IMR-90 (cell line): ENCODE data around the gene AGO3. TPM values are rescaled to one million over a fixed set of nuclear protein-coding genes. Genes with fewer than 3 reads are reported as not detected.

Experiments used
- ATAC-seq: fragments of 200-7000 bp; cut with Tn5 transposase; 2 replicates; pipeline ENCODE4 v1.9.1; 2020; ENCODE audit warnings: low read depth, mild to moderate bottlenecking, moderate library complexity
- BruUV-seq: library from RNA; stranded (reverse); fragments of 400-500 nt; replicated peaks from 2 replicates; lab custom pipeline; 2021; lab: Mats Ljungman, UMichigan
- CTCF ChIA-PET: fragments of 300-600 bp; formaldehyde crosslinking; extraction: SDS; loops from one replicate; lab custom pipeline; 2021; ENCODE audit warnings: antibody characterized with exemption; lab: Yijun Ruan, JAX
- POLR2A ChIA-PET: fragments of 300-600 bp; sonication (Branson Sonifier 250); formaldehyde crosslinking; loops from one replicate; lab custom pipeline; 2022; ENCODE audit warnings: antibody characterized with exemption; ENCODE audit not compliant: unreplicated experiment; lab: Charles Lee
- DNase-seq: peaks from one replicate; pipeline ENCODE4 v3.0.0; 2013
- H2AFZ ChIP-seq: replicated peaks from 2 replicates; pipeline ENCODE3; 2013; ENCODE audit warnings: low read length, mild to moderate bottlenecking; ENCODE audit not compliant: poor library complexity
- H2AK5ac ChIP-seq: 2 replicates; pipeline ENCODE4 v1.6.1; 2013; ENCODE audit warnings: low read depth, low read length, inconsistent platforms
- H2AK9ac ChIP-seq: replicated peaks from 2 replicates; pipeline ENCODE3; 2013; ENCODE audit warnings: mild to moderate bottlenecking, low read depth, low read length, moderate library complexity; ENCODE audit not compliant: poor library complexity
- H2BK120ac ChIP-seq: 2 replicates; pipeline ENCODE4 v1.6.1; 2013; ENCODE audit warnings: low read depth, low read length, inconsistent platforms
- H2BK15ac ChIP-seq: 3 replicates; pipeline ENCODE4 v1.6.1; 2013; ENCODE audit warnings: low read depth, low read length, inconsistent platforms
- H2BK20ac ChIP-seq: 2 replicates; pipeline ENCODE4 v1.6.1; 2013; ENCODE audit warnings: low read depth, mild to moderate bottlenecking, inconsistent platforms, low read length, moderate library complexity
- H2BK5ac ChIP-seq: 2 replicates; pipeline ENCODE4 v1.6.1; 2013; ENCODE audit warnings: mild to moderate bottlenecking, low read depth, low read length, inconsistent platforms; ENCODE audit not compliant: poor library complexity, severe bottlenecking
- H3K14ac ChIP-seq: replicated peaks from 2 replicates; pipeline ENCODE4 v1.6.1; 2013; ENCODE audit warnings: low read depth, low read length, inconsistent platforms
- H3K18ac ChIP-seq: 2 replicates; pipeline ENCODE4 v1.6.1; 2013; ENCODE audit warnings: low read depth, low read length, control low read depth
- H3K23ac ChIP-seq: 2 replicates; pipeline ENCODE4 v1.6.1; 2013; ENCODE audit warnings: low read depth, low read length, inconsistent platforms
- H3K27ac ChIP-seq: 2 replicates; pipeline ENCODE4 v1.5.1; 2013; ENCODE audit warnings: mild to moderate bottlenecking, control low read depth, low read length; ENCODE audit not compliant: insufficient read depth
- H3K27me3 ChIP-seq: 2 replicates; pipeline ENCODE4 v1.6.1; 2013; ENCODE audit warnings: low read length; ENCODE audit not compliant: control insufficient read depth, insufficient read depth
- H3K36me3 ChIP-seq: 2 replicates; pipeline ENCODE4 v1.6.1; 2013; ENCODE audit warnings: low read length, mixed read lengths; ENCODE audit not compliant: control insufficient read depth, insufficient read depth
- H3K4ac ChIP-seq: 2 replicates; pipeline ENCODE4 v1.6.1; 2013; ENCODE audit warnings: low read depth, low read length, inconsistent platforms
- H3K4me1 ChIP-seq: 2 replicates; pipeline ENCODE4 v1.6.1; 2013; ENCODE audit warnings: low read length, mixed read lengths; ENCODE audit not compliant: control insufficient read depth, insufficient read depth
- H3K4me2 ChIP-seq: 2 replicates; pipeline ENCODE4 v1.6.1; 2013; ENCODE audit warnings: low read depth, mild to moderate bottlenecking, control low read depth, low read length, moderate library complexity
- H3K4me3 ChIP-seq: 2 replicates; pipeline ENCODE4 v1.5.1; 2013; ENCODE audit warnings: low read depth, mild to moderate bottlenecking, control low read depth, low read length, moderate library complexity; ENCODE audit not compliant: insufficient read depth
- H3K56ac ChIP-seq: 2 replicates; pipeline ENCODE4 v1.6.1; 2013; ENCODE audit warnings: low read length, inconsistent platforms; ENCODE audit not compliant: insufficient read depth; ENCODE audit errors: extremely low read depth
- H3K79me1 ChIP-seq, 2 experiments: 2 replicates each; pipeline ENCODE4 v1.6.1; 2013; ENCODE audit warnings: low read length in 2 of 2, inconsistent platforms in 1 of 2, low read depth in 1 of 2
- H3K9ac ChIP-seq: 2 replicates; pipeline ENCODE4 v1.6.1; 2013; ENCODE audit warnings: low read depth, low read length, control low read depth
- H3K9me1 ChIP-seq: 2 replicates; pipeline ENCODE4 v1.6.1; 2013; ENCODE audit warnings: low read length, inconsistent platforms; ENCODE audit not compliant: insufficient read depth
- H3K9me3 ChIP-seq: 2 replicates; pipeline ENCODE4 v1.6.1; 2013; ENCODE audit warnings: low read length; ENCODE audit not compliant: control insufficient read depth, insufficient read depth
- H4K20me1 ChIP-seq: 2 replicates; pipeline ENCODE4 v1.6.1; 2013; ENCODE audit warnings: low read length, inconsistent platforms; ENCODE audit not compliant: insufficient read depth
- H4K5ac ChIP-seq: 2 replicates; pipeline ENCODE4 v1.6.1; 2013; ENCODE audit warnings: mild to moderate bottlenecking, low read depth, low read length, control low read depth
- H4K8ac ChIP-seq, 2 experiments: 2 replicates each; pipeline ENCODE4 v1.6.1; 2013; ENCODE audit warnings: low read depth in 2 of 2, low read length in 2 of 2, control low read depth in 1 of 2, inconsistent platforms in 1 of 2
- H4K91ac ChIP-seq: 2 replicates; pipeline ENCODE4 v1.6.1; 2013; ENCODE audit warnings: low read depth, low read length, inconsistent platforms; ENCODE audit not compliant: insufficient read depth
- ELK1 ChIP-seq: fragments of 150-350 bp; IDR thresholded peaks from 2 replicates; pipeline ENCODE4 v1.6.1; 2016; ENCODE audit warnings: low read depth, mild to moderate bottlenecking, low read length, moderate library complexity, borderline replicate concordance
- MXI1 ChIP-seq: IDR thresholded peaks from 2 replicates; pipeline ENCODE4 v1.6.1; 2012; ENCODE audit warnings: low read depth, mild to moderate bottlenecking, low read length, moderate library complexity, borderline replicate concordance
- POLR2A ChIP-seq: IDR thresholded peaks from 2 replicates; pipeline ENCODE4 v1.6.1; 2012; ENCODE audit warnings: mild to moderate bottlenecking, low read depth, low read length
- RAD21 ChIP-seq: IDR thresholded peaks from 2 replicates; pipeline ENCODE4 v1.6.1; 2012; ENCODE audit warnings: low read length, improper control_type of control experiment
- WGBS, 2 experiments: methylation state at CpG; one replicate each; pipeline versions ENCODE4 v1.1.5 to v1.1.7; 2013; ENCODE audit warnings: missing lambda C conversion rate in 2 of 2; ENCODE audit not compliant: insufficient read length in 1 of 2; ENCODE audit errors: extremely low coverage in 2 of 2; 5-methylcytosine and 5-hydroxymethylcytosine counted together
- dilution Hi-C: fragments of 300-500 bp; cut with HindIII; formaldehyde crosslinking; loops from one replicate; pipeline ENCODE4 v1.14.3; 2018; ENCODE audit warnings: low sequenced_read_pairs; ENCODE audit not compliant: unreplicated experiment
- in situ Hi-C: fragments of 300-500 bp; cut with MboI; formaldehyde crosslinking; loops from 3 replicates; pipeline ENCODE4 v1.14.3; 2019; ENCODE audit warnings: low sequenced_read_pairs, inconsistent platforms, mixed read lengths
- intact Hi-C: fragments of 100-400 bp; cut with micrococcal nuclease; formaldehyde crosslinking; loops from 2 replicates; pipeline ENCODE4 v1.10.0; 2022
- polyA plus RNA-seq, 3 experiments: library from polyadenylated mRNA; depleted of rRNA; stranded (reverse); fragments of >200 nt; gene quantifications; 2 replicates each; pipeline ENCODE4 v1.2.3, GENCODE V29; 2012; ENCODE audit warnings: low replicate concordance in 1 of 3
- total RNA-seq: library from RNA; depleted of rRNA; stranded (reverse); fragments of >200 nt; gene quantifications from 2 replicates; pipeline ENCODE4 v1.2.3, GENCODE V29; 2012

The AGO3 gene
- total and polyA plus RNA-seq, 2 of the 4 experiments (the other 2 are of a cell fraction) = 8.9 to 25.6 TPM

- TF ChIP-seq ELK1 (no peak), RAD21 (peak; percentile 40)
These were observed 47.8 kb upstream of the AGO3 start, which contains the start of gene AGO1 (continued) for GRCh38 chr1:35882945-35883634.

GRCh38 chr1:35883635-35884101 lies 47.2 kb upstream of the AGO3 start:
- Histone ChIP-seq H3K27ac (peak overlapping the region; percentile 30), H3K14ac (peak overlapping the region; percentile 81), H3K9me1 (peaks cover 15% of the 10 kb centered on the region), H3K36me3 (0 out of 2 replicates have a peak, but pooled peaks cover 1% of the 10 kb centered on the region), H2BK120ac (no peak overlapping the region), H2AK5ac (peak overlapping the region; percentile 83; the same call in 1 of the 2 replicates), H3K56ac (0 out of 2 replicates have a peak overlapping the region, but pooled peaks have one; percentile 81), H3K79me1 (peaks cover 18 to 48% of the 10 kb centered on the region in 2 experiments), H3K27me3 (no peaks in the 10 kb centered on the region; the same call in 1 of the 2 replicates), H3K4me3 (peak overlapping the region; percentile 96), H4K20me1 (peaks cover 31% of the 10 kb centered on the region), H2AK9ac (peak overlapping the region; percentile 93), H4K5ac (peak overlapping the region; percentile 43), H4K91ac (peak overlapping the region; percentile 59), H2BK5ac (no peak overlapping the region), H3K4me2 (peak overlapping the region; percentile 92), H3K4me1 (peaks cover 14% of the 10 kb centered on the region), H3K4ac (peak overlapping the region; percentile 83; the same call in 1 of the 2 replicates), H3K23ac (peak overlapping the region; percentile 86; the same call in 1 of the 2 replicates), H2AFZ (peak overlapping the region; percentile 98), H4K8ac (peak overlapping the region; percentile 72 to 89; a peak in 2 of 4 replicates), H3K9me3 (no peaks in the 10 kb centered on the region), H2BK20ac (no peak overlapping the region), H3K9ac (peak overlapping the region; percentile 85), H3K18ac (peak overlapping the region; percentile 36; the same call in 1 of the 2 replicates), H2BK15ac (no peak overlapping the region)
- 0% methylated on average over 7 of the region's 29 CpGs; no CpG with 5 or more reads in 1 of the 2 experiments for WGBS, 2 experiments
- CTCF ChIA-PET = interaction anchor here (0.6 to 1.0 kb wide), 7 partner anchors 10 to 420 kb away, joined by 3 to 25 read pairs (median 4); no protein-coding TSS in a partner anchor
- no TSS peak for BruUV-seq
- in situ Hi-C loops = no loop called here
- peak; percentile 42 for ATAC-seq
- peak; percentile 16 for DNase-seq
- POLR2A ChIA-PET = no interaction called here
- no peak for TF ChIP-seq MXI1
- TF ChIP-seq RAD21 = no peak
- TF ChIP-seq ELK1 = no peak
- no peak for TF ChIP-seq POLR2A
- dilution Hi-C loops = no loop called here
- intact Hi-C loops = loop anchor here (1.0 kb wide), 1 partner anchor 205 kb away; the partner anchor contains the start of gene ADPRS
